Heart left ventricle (tissue), 13 donors: ENCODE results near the gene ESYT2.

Experiments used
- POLR2A ChIP-seq, 2 donors: fragments of 450-650 bp; IDR thresholded peaks; one replicate each; pipeline ENCODE4 v1.6.1; 2017; ENCODE audit warnings: antibody characterized with exemption in 2 of 2, mild to moderate bottlenecking in 2 of 2, moderate library complexity in 2 of 2
- TF ChIP-seq, protein P1 (sequence below), 12 donors: fragments of 200-600 bp; sonication (generic) in 4 of 12; IDR thresholded peaks; one replicate each; pipeline versions ENCODE4 v1.5.0 to v1.8.0; 2018 to 2022; ENCODE audit warnings: antibody characterized with exemption in 12 of 12, mild to moderate bottlenecking in 5 of 12
- donor health status: ischemic (EF 13 %, LVEDD 7.1; RV severe dilation, severe dysfunction).
- donor health status: DM: no; HTN: yes; CAD: no.
- donor health status: DM: no; HTN: no; CAD: no.
- donor health status: ischemic (EF 25% LVEDD 6.9; RV normal size, moderate dysfunction).
- donor health status: ischemic (EF 25% LVEDD 5.7; RV mildly dilated, moderate dysfunction).
- donor health status: ischemic (EF 35%, LVEDD 5.7; RV mildly dilated, moderate dysfunction).
- donor health status: nonischemic (EF 11% LVEDD 7.7; RV severe dilation, severe dysfunction).
- donor health status: DM: yes; HTN: yes; CAD: no.
- donor health status: PGD.
- donor health status: ischemic (EF 29% LVEDD 5.4; RV normal size, mild dysfunction).
- donor health status: nonischemic (EF 23%, LVEDD 6.1; RV moderate dilation, normal function).

- TF ChIP-seq, protein P1, sequence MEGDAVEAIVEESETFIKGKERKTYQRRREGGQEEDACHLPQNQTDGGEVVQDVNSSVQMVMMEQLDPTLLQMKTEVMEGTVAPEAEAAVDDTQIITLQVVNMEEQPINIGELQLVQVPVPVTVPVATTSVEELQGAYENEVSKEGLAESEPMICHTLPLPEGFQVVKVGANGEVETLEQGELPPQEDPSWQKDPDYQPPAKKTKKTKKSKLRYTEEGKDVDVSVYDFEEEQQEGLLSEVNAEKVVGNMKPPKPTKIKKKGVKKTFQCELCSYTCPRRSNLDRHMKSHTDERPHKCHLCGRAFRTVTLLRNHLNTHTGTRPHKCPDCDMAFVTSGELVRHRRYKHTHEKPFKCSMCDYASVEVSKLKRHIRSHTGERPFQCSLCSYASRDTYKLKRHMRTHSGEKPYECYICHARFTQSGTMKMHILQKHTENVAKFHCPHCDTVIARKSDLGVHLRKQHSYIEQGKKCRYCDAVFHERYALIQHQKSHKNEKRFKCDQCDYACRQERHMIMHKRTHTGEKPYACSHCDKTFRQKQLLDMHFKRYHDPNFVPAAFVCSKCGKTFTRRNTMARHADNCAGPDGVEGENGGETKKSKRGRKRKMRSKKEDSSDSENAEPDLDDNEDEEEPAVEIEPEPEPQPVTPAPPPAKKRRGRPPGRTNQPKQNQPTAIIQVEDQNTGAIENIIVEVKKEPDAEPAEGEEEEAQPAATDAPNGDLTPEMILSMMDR (IDR thresholded peaks at IDR 0.05): no peak
- TF ChIP-seq POLR2A (IDR thresholded peaks at IDR 0.05): no peak
Observed at GRCh38 chr7:158789842-158790241, 39.5 kb downstream of the ESYT2 start.
